Stimulated activated CD8-positive, alpha-beta memory T cell treated with anti-CD3 and anti-CD28 coated beads, Interleukin-12 subunit alpha, Interleukin-12 subunit beta, amount 100 ng/mL, for 1 hour (primary cell): ENCODE measurements around the gene PDE3B.
"Not testable (repeated sequence)": the region's sequence is repeated elsewhere in the genome, so short reads cannot be mapped to it uniquely, and the experiment has no call there.

Experiments used
- DNase-seq: peaks from one replicate; pipeline ENCODE4 v3.0.0-alpha.2; 2020; ENCODE audit warnings: low read depth

PDE3B gene

DNA sequence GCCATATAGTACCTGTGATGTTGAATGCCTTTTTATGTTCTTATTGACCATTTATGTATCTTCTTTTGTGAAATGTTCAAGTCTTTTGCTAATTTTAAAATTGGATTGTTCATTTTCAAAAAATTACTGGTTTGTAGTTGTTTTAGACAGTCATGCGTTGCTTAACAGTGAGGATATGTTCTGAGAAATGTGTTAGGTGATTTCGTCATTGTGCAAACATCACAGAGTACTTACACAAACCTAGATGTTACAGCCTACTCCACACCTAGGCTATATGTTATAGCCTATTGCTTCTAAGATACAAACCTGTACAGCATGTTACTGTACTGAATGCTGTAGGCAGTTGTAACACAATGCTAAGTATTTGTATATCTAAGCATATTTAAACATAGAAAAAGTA is 32.5 kb downstream of the PDE3B start:
- DNase-seq = no peak

DNA sequence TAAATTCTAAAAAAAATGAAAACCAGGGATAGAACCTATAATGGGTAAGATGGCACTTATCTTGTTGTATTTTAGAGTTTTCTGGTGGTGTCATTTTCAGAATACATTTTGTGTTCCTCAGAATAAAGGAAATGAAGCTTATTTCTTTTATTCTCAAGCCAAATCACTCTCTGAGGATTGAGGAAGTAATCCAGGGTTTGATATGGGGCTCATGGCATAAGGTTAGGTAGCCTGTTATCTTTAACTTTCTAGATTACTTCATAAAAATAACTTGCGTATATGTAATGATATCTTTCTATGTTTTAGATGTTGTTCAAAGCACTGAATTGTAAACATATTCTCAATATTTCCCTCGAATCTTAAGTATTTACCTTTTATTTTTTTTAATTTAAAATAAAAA is 33.5 kb downstream of the PDE3B start:
- no peak for DNase-seq

DNA sequence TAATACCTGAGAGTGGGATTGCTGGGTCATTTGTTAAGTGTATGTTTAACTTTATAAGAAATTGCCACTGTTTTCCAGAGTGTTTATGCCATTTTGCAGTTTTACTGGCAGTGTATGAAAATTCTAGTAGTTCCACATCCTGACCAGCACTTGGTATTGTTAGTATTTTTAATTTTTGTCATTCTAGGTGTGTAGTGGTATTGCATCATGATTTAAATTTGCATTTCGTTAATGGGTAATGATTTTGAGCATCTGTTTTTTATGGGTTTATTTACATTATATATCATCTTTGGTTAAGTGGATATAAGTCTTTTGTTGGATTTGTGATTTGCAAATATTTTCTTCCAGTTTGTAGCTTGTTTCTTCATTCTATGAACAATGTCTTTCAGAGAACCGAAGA is 34.7 kb downstream of the PDE3B start:
- no peak for DNase-seq

DNA sequence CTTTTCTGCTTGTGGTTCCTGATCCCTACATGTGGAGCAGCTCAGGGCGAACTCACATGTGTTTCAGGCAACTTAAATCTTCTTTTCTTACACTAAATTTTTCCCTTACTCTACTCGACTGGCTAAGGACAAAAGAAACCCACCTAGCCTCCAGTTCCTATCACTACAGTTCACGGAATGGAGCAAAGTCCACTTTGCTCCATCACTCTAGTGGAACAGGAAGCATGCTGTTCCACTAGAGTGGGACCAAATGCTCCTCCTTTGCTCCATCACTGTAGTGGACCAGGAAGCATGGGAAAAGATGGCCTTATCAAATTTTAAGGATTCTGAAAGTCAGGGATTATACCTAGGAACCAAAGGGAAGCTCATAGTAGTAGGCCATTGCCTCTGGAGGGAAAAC is 36.1 kb downstream of the PDE3B start:
- DNase-seq = no peak

DNA sequence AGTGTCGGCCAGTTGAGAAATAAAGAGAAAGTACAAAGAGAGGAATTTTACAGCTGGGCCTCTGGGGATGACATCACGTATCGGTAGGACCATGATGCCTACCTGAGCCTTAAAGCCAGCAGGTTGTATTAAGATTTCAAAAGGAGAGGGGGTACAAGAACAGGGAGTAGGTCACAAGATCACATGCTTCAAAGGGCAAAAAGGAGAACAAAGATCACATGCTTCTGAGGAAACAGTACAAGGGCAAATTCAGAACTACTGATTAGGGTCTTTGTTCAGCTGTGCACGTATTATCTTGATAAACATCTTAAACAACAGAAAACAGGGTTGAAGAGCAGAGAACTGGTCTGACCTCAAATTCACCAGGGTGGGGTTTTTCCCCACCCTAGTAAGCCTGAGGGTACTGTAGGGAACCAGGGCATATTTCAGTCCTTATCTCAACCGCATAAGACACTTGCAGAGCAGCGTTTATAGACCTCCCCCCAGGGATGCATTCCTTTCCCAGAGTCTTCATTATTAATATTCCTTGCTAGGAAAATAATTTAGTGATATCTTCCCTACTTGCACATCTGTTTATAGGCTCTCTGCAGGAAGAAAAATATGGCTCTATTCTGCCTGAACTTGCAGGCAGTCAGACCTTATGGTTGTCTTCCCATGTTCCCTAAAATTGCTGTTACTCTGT is 40.8 kb downstream of the PDE3B start:
- DNase-seq = not testable (repeated sequence)

DNA sequence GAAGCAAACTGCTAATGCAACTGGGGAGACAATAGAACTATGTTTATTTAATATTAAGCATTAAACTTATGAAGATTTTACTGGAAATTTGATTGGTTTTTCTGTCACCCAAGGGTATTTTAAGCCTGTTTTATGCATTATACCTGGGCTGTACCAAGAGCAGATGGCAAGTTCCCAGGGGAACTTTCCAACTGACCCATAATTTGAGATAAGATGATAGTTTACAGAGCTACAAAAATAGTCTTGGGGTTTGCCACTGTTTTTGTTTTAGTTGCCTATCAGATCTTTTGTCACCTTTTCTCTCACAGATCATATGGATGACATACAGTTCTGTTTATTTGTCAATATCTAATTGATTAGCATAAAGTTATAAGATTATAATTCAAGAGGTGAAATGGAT is 43.9 kb downstream of the PDE3B start:
- DNase-seq = no peak

DNA sequence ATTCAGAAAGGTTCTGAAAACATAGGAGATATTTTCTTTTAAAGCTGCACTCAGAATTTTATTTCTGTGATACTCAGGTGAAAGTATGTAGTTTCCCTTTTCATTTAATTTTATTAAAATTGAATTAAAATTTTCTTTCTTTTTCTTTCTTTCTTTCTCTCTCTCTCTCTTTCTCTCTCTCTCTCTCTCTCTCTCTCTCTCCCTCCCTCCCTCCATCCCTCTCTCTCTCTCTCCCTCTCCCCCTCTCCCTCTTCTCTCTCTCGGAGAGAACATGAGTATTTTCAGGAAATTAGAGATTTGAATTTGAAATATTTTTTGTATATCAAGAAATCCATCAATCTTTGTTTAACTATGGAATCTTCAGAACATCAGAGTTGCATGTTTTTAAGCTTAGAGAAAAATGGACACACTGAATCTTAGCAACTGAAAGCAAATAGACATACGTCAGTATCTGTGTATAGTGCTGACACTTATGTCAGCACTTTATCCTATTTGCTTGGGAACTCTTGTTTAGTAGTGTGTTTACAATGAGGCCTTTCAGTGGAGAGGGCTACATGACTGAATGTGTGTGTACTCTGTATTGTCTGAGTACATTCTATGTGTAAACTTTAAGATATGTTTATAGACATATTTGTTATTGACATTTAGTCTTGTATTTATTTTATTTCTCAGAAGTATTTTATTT is 44.5 kb downstream of the PDE3B start:
- DNase-seq = no peak

DNA sequence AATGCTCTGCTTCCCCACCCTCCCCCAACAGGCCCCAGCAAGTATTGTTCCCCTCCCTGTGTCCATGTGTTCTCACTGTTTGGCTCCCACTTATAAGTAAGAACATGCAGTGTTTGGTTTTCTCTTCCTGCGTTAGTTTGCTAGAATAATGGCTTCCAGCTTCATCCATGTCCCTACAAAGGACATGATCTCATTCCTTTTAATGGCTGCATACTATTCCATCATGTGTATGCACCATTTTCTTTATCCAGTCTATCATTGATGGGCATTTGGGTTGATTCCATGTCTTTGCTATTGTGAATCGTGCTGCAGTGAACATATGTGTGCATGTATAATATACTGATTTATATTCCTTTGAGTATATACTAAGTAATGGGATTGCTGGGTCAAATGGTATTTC is 52.1 kb downstream of the PDE3B start:
- not testable (repeated sequence) for DNase-seq

DNA sequence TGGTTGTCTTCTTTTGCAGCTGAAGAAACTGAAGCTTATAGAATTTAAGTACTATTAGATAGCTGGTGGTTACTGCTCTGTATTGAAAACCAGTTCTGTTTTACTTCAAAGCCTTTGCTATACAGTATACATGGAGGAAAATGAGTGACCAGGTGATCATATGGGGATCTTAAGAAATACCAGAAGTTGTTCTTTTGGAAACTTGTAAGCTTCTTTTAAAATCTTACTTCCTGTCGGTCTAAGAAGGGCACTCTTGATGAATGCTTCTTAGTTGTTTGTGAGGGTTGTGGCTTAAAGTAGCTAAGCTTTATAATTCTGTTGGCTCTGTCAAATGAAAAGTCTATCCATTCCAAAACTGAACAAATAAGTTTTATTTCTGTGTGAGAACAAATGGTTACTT is 55.2 kb downstream of the PDE3B start:
- DNase-seq = no peak

DNA sequence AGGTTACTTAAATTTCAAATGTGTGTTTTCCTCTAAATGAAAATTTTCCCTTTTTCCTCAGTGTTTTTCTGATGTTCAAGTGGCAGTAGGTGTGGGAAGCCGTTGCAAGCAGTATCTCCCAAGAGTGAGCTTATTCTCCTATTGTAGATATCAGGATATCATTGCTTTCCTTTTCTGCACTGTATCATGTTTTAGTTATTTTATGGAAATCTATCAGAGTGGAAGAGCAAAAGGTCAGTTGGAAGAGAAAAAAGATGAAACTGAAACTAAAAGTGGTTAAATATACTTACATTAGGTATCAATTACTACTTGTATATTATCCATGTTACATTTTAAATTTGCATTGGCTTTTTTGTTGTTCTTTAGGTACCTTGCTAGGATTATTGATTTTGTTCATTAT is 57.0 kb downstream of the PDE3B start:
- DNase-seq = no peak

DNA sequence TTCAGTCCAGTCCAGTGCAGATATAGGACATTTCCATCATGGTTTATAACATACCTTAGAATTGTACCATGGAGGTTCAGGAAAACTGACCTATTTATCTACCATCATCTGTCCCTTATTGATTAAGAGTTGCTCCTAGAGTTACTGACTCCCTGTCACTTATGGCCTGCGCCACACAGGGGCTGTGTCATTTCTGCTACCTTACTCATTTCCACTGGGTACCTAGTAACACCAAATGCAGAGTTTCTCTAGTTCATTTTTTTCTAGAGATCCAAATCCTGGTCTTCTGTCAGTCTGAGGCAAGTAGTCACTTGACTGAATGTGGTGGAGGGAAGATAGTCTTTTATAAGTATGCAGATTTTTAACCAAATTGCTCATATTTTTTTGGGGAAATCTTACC is 59.2 kb downstream of the PDE3B start:
- DNase-seq = no peak

DNA sequence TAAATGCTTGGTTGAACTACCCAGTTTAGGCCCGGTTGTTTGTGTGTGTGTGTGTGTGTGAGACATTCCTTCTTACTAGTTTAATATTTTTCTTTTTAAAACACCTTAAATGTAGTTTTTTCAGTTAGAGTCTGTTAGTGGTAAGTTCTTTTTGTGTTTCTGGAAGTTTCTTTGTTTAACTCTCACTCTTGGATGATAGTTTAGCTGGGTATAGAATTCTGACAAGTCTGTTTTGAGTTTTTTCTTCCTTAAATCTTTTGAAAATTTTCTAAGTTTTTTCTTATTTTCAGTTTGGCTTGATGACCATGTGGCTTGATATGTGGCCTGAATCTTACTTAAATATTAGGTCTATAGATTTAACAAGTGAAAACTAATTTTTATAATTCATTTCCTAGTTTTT is 60.1 kb downstream of the PDE3B start:
- DNase-seq = no peak

DNA sequence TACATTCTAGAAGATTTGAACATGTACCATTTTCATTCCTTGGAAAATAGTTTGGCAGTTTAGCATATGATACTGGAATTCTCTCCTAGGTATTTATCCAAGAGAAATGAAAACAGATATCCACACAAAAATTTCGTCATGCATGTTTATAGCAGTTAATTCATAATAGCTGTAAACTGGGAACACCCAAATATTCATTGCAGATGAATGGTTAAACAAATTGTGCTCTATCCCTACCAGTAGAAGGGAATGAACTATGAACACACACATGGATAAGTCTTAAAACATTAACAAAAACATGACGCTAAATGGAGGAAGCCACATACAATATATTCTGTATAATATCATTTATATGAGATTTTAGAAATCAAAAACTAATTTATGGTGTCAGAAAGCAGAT is 61.5 kb downstream of the PDE3B start:
- DNase-seq = no peak

DNA sequence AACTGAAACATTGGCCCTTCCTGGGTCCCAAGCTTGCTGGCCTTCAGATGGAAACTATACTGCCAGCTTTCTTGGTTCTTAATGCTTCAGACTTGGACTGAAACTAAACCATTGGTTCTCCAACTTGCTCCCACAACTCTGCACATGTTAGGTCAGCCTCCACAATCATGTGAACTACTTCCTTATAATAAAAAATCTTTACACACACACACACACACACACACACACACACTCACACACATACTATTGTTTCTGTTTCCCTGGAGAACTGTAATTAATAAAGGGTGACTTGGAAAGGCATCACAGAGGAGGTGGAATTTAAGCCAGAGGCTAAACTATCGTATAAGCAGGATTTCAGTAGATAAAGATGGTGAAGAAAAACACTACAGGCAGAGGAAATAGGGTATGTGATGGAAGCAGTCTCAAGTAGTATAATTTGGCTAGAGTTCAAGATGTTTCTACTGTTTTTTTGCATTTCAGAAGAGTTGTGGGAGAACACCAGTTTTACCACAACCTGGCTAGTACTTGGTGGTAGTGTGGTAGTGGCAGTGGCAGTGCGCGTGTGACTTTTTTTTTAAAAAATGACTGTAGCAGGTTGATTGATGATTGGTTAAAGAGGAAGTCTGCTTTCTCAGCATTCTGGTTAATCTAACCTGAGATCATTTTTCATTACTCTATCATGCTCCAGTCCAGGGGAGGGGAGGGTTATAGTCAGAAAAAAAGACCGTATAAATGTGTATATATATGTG is 70.1 kb downstream of the PDE3B start:
- DNase-seq = no peak

DNA sequence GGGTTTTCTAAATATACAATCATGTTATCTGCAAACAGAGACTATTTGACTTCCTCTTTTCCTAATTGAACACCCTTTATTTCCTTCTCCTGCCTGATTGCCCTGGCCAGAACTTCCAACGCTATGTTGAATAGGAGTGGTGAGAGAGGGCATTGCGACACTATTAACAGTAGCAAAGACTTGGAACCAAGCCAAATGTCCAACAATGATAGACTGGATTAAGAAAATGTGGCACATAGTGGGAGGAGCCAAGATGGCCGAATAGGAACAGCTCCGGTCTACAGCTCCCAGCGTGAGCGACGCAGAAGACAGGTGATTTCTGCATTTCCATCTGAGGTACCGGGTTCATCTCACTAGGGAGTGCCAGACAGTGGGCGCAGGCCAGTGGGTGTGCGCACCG is 72.1 kb downstream of the PDE3B start:
- not testable (repeated sequence) for DNase-seq

DNA sequence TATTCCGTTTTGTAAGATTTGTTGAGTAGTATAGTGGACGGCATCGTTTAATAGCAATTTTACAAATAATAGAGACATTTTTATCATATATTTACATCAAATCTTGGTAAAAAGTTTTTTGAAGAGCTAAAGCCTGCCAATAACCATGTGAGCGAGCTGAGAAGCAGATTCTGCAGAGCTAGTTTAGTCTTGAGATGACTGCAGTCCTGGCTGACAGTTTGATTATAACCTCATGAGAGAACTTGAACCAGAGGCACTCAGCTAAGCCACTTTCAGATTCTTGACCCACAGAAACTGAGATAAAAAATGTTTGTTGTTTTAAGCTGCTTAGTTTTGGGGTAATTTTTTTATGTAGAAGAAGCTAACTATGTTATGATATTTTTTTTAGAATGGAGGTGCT is 78.9 kb downstream of the PDE3B start:
- no peak for DNase-seq

DNA sequence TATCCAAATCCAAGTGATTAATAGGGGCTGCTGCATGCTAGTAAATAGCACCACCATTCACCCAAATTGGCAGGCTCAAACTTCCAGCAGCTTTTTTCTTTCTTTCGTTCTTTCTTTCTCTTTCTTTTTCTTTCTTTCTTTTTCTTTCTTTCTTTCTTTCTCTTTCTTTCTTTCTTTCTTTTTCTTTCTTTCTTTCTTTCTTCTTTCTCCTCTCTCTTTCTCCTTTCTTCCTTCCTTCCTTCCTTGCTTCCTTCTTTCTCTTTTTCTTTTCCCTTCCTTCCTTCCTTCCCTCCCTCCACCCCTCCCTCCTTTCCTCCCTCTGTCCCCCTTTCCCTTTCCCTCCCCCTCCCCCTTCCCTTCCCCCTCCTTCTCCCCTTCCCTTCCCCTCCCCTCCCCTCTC is 81.5 kb downstream of the PDE3B start:
- no peak for DNase-seq

DNA sequence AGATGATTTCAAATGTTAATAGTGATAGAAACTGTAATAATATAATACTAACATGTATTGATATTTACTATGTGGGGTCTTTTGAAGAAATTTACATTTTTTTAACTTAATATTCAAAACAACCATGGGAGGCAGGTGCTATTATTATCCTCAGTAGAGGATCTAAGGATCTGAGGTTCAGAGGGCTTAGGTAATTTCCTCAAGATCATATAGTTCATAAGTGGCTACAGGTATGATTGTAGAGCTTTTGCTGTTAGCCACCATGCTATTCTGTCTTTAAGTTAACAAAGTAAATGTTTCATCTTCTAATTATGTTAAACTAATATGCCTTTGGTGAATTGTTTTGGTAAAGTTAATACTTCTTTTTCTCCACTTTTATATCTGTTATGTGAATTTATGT is 83.6 kb downstream of the PDE3B start:
- DNase-seq = no peak

DNA sequence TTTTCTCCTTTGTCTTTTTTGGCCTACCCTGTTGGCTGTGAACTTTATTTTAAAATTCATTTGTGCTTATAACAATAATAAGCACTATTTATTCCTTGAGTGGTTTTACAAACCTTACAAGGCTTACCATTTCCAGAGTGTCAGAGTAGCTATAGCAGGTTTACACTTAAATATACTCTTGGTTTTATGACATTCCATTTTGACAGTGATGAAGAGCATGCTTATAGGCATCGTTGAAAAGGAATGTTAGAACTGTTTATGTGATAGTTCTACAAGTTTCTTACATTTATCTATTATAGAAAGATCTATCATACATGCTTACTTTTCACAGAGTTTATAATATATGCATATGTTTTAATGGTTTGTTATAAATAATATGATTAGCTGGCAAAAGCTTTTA is 84.1 kb downstream of the PDE3B start:
- no peak for DNase-seq

DNA sequence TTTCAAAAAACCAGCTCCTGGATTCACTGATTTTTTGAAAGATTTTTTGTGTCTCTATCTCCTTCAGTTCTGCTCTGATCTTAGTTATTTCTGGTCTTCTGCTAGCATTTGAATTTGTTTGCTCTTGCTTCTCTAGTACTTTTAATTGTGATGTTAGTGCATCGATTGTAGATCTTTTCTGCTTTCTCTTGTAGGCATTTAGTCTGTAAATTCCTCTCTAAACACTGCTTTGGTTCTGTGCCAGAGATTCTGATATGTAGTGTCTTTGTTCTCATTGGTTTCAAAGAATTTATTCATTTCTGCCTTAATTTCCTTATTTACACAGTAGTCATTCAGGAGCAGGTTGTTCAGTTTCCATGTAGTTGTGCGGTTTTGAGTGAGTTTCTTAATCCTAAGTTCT is 96.9 kb downstream of the PDE3B start:
- not testable (repeated sequence) for DNase-seq

DNA sequence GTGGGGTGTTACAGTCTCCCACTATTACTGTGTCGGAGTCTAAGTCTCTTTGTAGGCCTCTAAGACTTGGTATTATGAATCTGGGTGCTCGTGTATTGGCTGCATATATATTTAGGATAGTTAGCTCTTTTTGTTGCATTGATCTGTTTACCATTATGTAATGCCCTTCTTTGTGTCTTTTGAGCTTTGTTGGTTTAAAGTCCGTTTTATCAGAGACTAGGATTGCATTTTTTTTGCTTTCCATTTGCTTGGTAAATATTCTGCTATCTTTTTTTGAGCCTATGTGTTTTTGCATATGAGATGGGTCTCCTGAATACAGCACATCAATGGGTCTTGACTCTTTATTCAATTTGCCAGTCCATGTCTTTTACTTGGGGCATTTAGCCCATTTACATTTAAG is 97.6 kb downstream of the PDE3B start:
- no peak for DNase-seq

DNA sequence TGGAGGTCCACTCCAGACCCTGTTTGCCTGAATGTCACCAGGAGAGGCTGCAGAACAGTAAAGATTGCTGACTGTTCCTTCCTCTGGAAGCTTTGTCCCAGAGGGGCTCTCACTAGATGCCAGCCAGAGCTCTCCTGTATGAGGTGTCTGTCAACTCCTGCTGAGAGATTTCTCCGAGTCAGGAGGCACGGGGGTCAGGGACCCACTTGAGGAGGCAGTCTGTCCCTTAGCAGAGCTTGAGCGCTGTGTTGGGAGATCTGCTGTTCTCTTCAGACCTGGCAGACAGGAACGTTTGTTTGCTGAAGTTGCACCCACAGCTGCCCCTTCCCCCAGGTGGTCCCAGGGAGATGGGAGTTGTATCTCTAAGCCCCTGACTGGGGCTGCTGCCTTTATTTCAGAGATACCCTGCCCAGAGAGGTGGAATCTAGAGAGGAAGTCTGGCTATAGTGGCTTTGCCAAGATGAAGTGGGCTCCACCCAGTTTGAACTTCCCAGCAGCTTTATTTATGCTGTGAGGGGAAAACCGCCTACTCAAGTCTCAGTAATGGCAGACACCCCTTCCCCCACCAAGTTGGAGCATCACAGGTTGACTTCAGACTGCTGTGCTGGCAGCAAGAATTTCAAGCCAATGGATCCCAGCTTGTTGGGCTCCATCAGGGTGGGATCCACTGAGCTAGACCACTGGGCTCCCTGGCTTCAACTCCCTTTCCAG is 99.4 kb downstream of the PDE3B start:
- no peak for DNase-seq

DNA sequence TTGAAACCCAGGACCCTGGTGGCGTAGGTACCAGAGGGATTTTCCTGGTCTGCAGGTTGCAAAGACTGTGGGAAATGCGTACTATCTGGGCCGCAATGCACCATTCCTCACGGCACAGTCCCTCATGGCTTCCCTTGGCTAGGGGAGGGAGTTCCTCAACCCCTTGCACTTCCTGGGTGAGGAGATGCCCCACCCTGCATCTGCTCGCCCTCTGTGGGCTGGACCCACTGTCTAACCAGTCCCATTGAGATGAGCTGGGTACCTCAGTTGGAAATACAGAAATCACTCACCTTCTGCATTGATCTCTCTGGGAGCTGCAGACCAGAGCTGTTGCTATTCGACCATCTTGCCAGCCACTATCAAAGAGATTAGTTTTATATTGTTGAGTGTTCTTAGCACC is 100.1 kb downstream of the PDE3B start:
- not testable (repeated sequence) for DNase-seq
